Astrocyte of the cerebellum (primary cell): ENCODE results near the gene HLA-DRB5.
"Not testable (repeated sequence)": the region's sequence is repeated elsewhere in the genome, so short reads cannot be mapped to it uniquely, and the experiment has no call there.

ENCODE experiments used
- DNase-seq: peaks from one replicate; pipeline ENCODE4 v3.0.0-alpha.2; 2011; ENCODE audit warnings: low read depth
- H3K4me3 ChIP-seq: 2 replicates; pipeline ENCODE4 v1.5.1; 2011; ENCODE audit warnings: mild to moderate bottlenecking, low read depth, low read length, moderate library complexity
- CTCF ChIP-seq: IDR thresholded peaks from 2 replicates; pipeline ENCODE4 v1.5.1; 2012; ENCODE audit warnings: low read length, low read depth, moderate library complexity, mild to moderate bottlenecking; ENCODE audit errors: missing control alignments
- in situ Hi-C: cut with HindIII; loops from 2 replicates; pipeline ENCODE4 v1.10.0; 2017; ENCODE audit warnings: low sequenced_read_pairs

Gene HLA-DRB5

DNA sequence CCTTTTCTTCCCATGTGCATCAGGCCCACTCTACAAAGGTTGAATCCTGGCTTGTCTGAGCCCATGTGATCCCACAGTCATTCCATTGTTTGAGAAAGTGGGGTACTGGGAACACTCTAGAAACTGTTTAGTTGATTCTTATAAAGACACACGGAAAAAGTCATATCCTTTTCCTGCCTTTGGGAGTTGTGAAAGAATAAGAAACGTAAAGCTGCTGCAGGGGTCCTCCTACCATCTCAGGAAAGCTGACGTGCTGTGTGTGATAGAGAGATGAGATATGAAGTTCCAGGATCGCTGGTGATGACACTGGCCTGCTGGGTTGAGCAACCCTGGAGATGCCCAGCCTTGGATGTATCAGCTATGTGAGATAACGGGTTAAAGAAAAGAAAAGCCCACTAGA lies 21.3 kb upstream of the HLA-DRB5 start:
- TF ChIP-seq CTCF: no peak
- in situ Hi-C loops: no loop called here
- no peak for DNase-seq

GRCh38 chr6:32539839-32540238 lies 9.8 kb upstream of the HLA-DRB5 start:
- DNase-seq: no peak
- no peak overlapping the region for H3K4me3 ChIP-seq
- no peak for TF ChIP-seq CTCF
- in situ Hi-C loops: no loop called here

More for the DNA sequence above, 21.3 kb upstream of the HLA-DRB5 start:
- H3K4me3 ChIP-seq: no peak overlapping the region

DNA sequence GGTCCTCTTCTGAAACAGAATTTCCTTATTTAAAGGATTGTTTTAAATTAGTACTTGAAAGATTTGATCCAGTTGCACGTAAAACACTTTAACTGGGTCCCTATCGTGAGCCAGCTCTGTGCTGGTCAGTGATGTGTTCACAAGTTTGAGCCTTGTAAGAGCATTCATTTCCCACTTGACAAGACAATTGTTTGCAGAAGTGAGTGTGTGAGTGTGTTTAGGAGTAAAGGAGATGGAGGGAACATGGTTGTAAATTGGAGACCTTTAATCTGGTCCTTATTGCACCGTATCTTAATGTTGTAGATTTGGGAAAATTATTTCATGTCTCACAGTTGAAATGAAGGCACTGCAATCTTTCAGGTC lies 325 bp upstream of the HLA-DRB5 start:
- H3K4me3 ChIP-seq, DNase-seq, in situ Hi-C loops: not testable (repeated sequence)

- DNase-seq: no peak
- no peak overlapping the region for H3K4me3 ChIP-seq
- no peak for TF ChIP-seq CTCF
- in situ Hi-C loops: no loop called here
These were observed 7.6 kb downstream of the HLA-DRB5 start for GRCh38 chr6:32522302-32523047.

- no peak for TF ChIP-seq CTCF
- in situ Hi-C loops: no loop called here
- no peak for DNase-seq
- H3K4me3 ChIP-seq: no peak overlapping the region
These were observed 10.2 kb downstream of the HLA-DRB5 start for GRCh38 chr6:32519910-32520258.

DNA sequence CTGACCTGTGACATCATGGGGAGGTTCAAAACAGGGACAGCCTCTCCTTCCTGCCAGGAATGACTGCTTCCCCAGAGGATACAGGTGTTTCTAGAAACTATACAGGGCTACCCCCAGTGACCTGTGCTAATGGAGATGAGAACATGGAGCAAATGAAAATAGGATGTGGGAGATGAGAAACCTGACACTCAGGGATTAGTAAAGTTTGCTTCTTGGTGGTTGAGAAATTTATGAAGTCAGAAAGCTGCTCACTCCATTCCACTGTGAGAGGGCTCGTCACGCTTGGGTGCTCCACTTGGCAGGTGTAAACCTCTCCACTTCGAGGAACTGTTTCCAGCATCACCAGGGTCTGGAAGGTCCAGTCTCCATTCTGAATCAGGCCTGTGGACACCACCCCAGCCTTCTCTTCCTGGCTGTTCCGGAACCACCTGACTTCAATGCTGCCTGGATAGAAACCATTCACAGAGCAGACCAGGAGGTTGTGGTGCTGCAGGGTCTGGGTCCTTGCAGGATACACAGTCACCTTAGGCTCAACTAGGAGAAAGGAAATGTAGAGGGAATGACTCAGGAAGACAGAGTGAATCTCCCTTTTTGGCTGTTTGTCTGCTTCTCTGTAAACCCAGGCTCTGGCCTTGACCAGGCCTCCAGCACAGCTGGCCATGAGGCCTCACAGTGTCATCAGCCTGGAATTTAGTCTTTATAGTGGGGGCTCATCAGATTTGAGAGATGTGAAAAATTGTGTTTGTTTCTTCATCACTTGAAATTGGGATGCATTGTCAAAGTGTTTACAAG lies 10.8 kb downstream of the HLA-DRB5 start:
- no peak for DNase-seq
- in situ Hi-C loops: no loop called here
- no peak overlapping the region for H3K4me3 ChIP-seq
- TF ChIP-seq CTCF: no peak
